Neural progenitor cell (in vitro differentiated cells): ENCODE measurements around the gene ADIG.
"Not testable (repeated sequence)": the region's sequence is repeated elsewhere in the genome, so short reads cannot be mapped to it uniquely, and the experiment has no call there.

Experiments
- EZH2phosphoT487 ChIP-seq: fragments of 200-600 bp; sonication (generic); IDR thresholded peaks from 2 replicates; pipeline ENCODE4 v1.6.1; 2017; ENCODE audit warnings: antibody characterized with exemption
- TF ChIP-seq, protein P1 (sequence below): fragments of 200-600 bp; sonication (generic); IDR thresholded peaks from 2 replicates; pipeline ENCODE4 v1.5.1; 2017; ENCODE audit warnings: antibody characterized with exemption, mild to moderate bottlenecking

DNA sequence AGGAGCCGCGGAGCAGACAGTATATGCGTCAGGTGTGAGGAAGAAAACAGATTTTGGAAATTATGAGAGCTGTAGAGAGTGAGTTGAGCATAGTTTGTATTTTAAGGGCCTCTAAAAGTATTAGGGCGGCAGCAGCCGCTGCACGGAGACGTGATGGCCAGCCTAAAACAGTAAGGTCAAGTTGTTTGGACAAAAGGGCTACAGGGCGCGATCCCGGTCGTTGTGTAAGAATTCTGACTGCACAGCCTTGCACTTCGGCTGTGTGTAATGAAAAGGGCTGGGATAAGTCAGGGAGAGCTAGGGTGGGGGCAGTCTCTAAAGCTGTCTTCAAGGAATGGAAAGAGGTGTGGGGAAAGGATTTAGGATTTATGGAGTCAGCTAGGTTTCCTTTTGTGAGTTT lies 13.3 kb downstream of the ADIG start:
- TF ChIP-seq, protein P1, sequence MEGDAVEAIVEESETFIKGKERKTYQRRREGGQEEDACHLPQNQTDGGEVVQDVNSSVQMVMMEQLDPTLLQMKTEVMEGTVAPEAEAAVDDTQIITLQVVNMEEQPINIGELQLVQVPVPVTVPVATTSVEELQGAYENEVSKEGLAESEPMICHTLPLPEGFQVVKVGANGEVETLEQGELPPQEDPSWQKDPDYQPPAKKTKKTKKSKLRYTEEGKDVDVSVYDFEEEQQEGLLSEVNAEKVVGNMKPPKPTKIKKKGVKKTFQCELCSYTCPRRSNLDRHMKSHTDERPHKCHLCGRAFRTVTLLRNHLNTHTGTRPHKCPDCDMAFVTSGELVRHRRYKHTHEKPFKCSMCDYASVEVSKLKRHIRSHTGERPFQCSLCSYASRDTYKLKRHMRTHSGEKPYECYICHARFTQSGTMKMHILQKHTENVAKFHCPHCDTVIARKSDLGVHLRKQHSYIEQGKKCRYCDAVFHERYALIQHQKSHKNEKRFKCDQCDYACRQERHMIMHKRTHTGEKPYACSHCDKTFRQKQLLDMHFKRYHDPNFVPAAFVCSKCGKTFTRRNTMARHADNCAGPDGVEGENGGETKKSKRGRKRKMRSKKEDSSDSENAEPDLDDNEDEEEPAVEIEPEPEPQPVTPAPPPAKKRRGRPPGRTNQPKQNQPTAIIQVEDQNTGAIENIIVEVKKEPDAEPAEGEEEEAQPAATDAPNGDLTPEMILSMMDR: not testable (repeated sequence)
- TF ChIP-seq EZH2phosphoT487: not testable (repeated sequence)
